ENCODE data around the gene CTBP1.

The CTBP1 gene

DNA sequence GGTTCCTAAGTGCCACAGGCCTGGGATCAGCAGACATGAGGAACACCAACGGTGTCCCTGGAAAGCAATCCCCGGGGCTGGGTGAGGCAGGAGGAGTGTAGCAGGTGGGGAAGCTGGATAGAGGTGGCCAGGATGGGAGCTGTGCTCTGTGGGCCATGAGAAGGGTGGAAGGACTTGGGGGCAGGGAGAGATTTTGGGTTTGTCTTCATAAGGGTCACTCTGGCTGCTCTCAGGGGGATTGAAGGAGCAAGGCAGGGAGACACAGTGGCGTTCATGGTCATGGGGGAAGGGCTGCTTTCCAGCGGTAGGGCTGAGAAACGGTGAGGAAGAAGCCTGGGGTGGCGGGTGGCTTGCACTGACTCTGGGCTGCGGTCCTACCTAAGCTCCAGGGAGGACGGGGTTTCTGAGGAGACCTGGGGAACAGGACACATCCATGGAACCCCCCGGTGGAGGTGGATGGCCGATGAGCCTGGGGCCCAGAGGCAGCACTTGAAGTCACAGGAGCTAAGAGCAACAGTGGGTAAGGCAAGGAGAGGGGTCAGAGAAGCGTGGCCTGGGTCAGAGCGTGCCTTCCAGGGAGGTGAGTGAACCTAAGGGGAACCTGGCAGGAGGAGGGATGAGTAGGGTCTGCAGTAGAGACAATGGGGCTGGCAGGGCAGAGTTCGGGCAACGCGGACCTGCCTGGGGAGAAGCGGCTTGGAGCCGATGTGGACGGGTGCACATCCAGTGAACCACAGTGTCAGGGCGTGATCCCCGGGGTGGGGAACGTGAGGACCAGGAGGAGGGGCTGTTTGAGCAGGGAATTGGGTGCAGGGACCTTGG, 12.4 kb upstream of the CTBP1 start:
- Histone ChIP-seq H3K27me3 (ENCODE audit: insufficient read depth, low read length) (no peaks in the 10 kb centered on the region), H3K9ac (ENCODE audit: low read length) (no peak overlapping the region), H3K4me3 (ENCODE audit: low read depth, low read length, poor library complexity, severe bottlenecking) (no peak overlapping the region), H3K4me2 (ENCODE audit: low read length) (no peak overlapping the region), H4K20me1 (ENCODE audit: insufficient read depth, low read length) (no peaks in the 10 kb centered on the region), H3K9me2 (ENCODE audit: low read depth, low read length) (no peaks in the 10 kb centered on the region), H3K36me3 (ENCODE audit: insufficient read depth, low read length) (no peaks in the 10 kb centered on the region; the same call in 1 of the 2 replicates), H3K27ac (ENCODE audit: low read depth, low read length, poor library complexity, severe bottlenecking) (no peak overlapping the region), H3K4me1 (ENCODE audit: insufficient read depth, low read length, severe bottlenecking) (no peaks in the 10 kb centered on the region), H3F3A (ENCODE audit: insufficient read depth, low read length) (no peaks in the 10 kb centered on the region), H3K79me2 (ENCODE audit: insufficient read depth, low read length) (no peaks in the 10 kb centered on the region), H3K9me3 (ENCODE audit: low read length) (no peaks in the 10 kb centered on the region), H2AFZ (ENCODE audit: low read length) (no peak overlapping the region)
- TF ChIP-seq, protein P1, sequence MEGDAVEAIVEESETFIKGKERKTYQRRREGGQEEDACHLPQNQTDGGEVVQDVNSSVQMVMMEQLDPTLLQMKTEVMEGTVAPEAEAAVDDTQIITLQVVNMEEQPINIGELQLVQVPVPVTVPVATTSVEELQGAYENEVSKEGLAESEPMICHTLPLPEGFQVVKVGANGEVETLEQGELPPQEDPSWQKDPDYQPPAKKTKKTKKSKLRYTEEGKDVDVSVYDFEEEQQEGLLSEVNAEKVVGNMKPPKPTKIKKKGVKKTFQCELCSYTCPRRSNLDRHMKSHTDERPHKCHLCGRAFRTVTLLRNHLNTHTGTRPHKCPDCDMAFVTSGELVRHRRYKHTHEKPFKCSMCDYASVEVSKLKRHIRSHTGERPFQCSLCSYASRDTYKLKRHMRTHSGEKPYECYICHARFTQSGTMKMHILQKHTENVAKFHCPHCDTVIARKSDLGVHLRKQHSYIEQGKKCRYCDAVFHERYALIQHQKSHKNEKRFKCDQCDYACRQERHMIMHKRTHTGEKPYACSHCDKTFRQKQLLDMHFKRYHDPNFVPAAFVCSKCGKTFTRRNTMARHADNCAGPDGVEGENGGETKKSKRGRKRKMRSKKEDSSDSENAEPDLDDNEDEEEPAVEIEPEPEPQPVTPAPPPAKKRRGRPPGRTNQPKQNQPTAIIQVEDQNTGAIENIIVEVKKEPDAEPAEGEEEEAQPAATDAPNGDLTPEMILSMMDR (IDR thresholded peaks at IDR 0.05; ENCODE audit: low read length): no peak
- TF ChIP-seq EZH2 (IDR thresholded peaks at IDR 0.05; ENCODE audit: borderline replicate concordance, low read length): no peak

DNA sequence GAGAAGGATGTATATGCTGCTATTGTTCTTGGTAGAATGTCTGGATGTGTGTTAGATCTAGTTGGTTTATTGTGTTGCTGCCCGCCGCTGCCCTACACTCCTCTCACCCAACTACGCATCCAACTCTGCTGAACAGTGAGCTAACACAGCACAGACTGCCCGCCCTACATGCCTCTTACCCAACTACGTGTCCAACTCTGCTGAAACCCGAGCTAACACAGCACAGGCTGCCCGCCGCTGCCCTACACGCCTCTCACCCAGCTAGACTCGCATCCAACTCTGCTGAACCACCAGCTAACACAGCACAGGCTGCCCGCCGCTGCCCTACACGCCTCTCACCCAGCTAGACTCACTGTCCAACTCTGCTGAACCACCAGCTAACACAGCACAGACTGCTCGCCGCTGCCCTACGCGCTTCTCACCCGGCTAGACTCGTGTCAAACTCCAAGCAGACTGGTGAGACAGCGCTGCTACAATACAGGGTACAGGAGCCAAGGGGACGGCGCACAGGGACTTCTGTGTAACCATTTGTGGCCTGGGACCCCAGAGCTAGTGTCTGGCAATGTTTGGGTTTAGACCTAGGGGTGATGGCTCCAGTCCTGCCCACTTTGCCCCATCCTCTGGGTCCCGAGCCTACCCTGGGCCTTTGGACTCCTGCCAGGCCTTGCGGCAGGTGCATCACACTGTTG, 11.6 kb upstream of the CTBP1 start:
- no peaks in the 10 kb centered on the region for H3K79me2 ChIP-seq (ENCODE audit: insufficient read depth, low read length)
- no peak for TF ChIP-seq EZH2 (IDR thresholded peaks at IDR 0.05; ENCODE audit: borderline replicate concordance, low read length)
- TF ChIP-seq, protein P1 (IDR thresholded peaks at IDR 0.05; ENCODE audit: low read length): no peak
- no peaks in the 10 kb centered on the region; the same call in 1 of the 2 replicates for H3K36me3 ChIP-seq (ENCODE audit: insufficient read depth, low read length)
- H3K9ac ChIP-seq (ENCODE audit: low read length): no peak overlapping the region
- H3K9me2 ChIP-seq (ENCODE audit: low read depth, low read length): no peaks in the 10 kb centered on the region
- H3K27me3 ChIP-seq (ENCODE audit: insufficient read depth, low read length): no peaks in the 10 kb centered on the region
- H3K27ac ChIP-seq (ENCODE audit: low read depth, low read length, poor library complexity, severe bottlenecking): no peak overlapping the region
- H3F3A ChIP-seq (ENCODE audit: insufficient read depth, low read length): no peaks in the 10 kb centered on the region
- H3K4me3 ChIP-seq (ENCODE audit: low read depth, low read length, poor library complexity, severe bottlenecking): no peak overlapping the region
- no peaks in the 10 kb centered on the region for H3K4me1 ChIP-seq (ENCODE audit: insufficient read depth, low read length, severe bottlenecking)
- no peaks in the 10 kb centered on the region for H3K9me3 ChIP-seq (ENCODE audit: low read length)
- H4K20me1 ChIP-seq (ENCODE audit: insufficient read depth, low read length): no peaks in the 10 kb centered on the region
- H2AFZ ChIP-seq (ENCODE audit: low read length): no peak overlapping the region
- no peak overlapping the region for H3K4me2 ChIP-seq (ENCODE audit: low read length)

DNA sequence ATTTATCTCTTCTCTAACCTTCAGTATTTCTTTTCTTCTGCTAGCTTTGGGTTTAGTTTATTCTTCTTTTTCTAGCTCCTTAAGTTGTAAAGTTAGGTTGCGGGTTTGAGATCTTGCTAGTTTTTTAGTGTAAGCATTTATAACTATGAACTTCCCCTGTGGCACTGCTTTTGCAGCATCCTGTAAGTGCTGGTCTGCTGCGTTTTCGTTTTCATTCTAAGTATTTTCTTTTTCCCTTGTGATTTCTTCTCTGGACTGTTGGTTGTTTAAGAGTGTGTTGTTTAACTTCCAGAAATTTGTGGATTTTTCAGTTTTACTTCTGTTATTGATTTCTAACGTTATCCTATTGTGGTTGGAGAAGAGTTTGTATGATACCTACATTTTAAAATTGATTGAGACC, 11.0 kb upstream of the CTBP1 start:
- no peak overlapping the region for H3K4me2 ChIP-seq (ENCODE audit: low read length)
- no peaks in the 10 kb centered on the region for H3K9me3 ChIP-seq (ENCODE audit: low read length)
- TF ChIP-seq, protein P1 (IDR thresholded peaks at IDR 0.05; ENCODE audit: low read length): no peak
- no peak for TF ChIP-seq EZH2 (IDR thresholded peaks at IDR 0.05; ENCODE audit: borderline replicate concordance, low read length)
- H3K27me3 ChIP-seq (ENCODE audit: insufficient read depth, low read length): no peaks in the 10 kb centered on the region
- no peak overlapping the region for H3K4me3 ChIP-seq (ENCODE audit: low read depth, low read length, poor library complexity, severe bottlenecking)
- H4K20me1 ChIP-seq (ENCODE audit: insufficient read depth, low read length): no peaks in the 10 kb centered on the region
- no peak overlapping the region for H3K27ac ChIP-seq (ENCODE audit: low read depth, low read length, poor library complexity, severe bottlenecking)
- H3F3A ChIP-seq (ENCODE audit: insufficient read depth, low read length): no peaks in the 10 kb centered on the region
- H3K4me1 ChIP-seq (ENCODE audit: insufficient read depth, low read length, severe bottlenecking): no peaks in the 10 kb centered on the region
- no peak overlapping the region for H3K9ac ChIP-seq (ENCODE audit: low read length)
- no peaks in the 10 kb centered on the region for H3K9me2 ChIP-seq (ENCODE audit: low read depth, low read length)
- no peaks in the 10 kb centered on the region; the same call in 1 of the 2 replicates for H3K36me3 ChIP-seq (ENCODE audit: insufficient read depth, low read length)
- no peak overlapping the region for H2AFZ ChIP-seq (ENCODE audit: low read length)
- no peaks in the 10 kb centered on the region for H3K79me2 ChIP-seq (ENCODE audit: insufficient read depth, low read length)

All from OCI-LY1 (cell line).